IPS-15b (cell line): ENCODE measurements around the gene DGKZ.

ENCODE experiments used
- H3K27me3 ChIP-seq: one replicate; pipeline ENCODE4 v1.6.1; 2013; ENCODE audit warnings: low read length; ENCODE audit not compliant: control insufficient read depth, insufficient read depth
- H3K36me3 ChIP-seq: one replicate; pipeline ENCODE4 v1.6.1; 2013; ENCODE audit warnings: low read length; ENCODE audit not compliant: control insufficient read depth, insufficient read depth
- H3K4me1 ChIP-seq: one replicate; pipeline ENCODE4 v1.6.1; 2013; ENCODE audit warnings: mild to moderate bottlenecking, low read length; ENCODE audit not compliant: control insufficient read depth, insufficient read depth
- H3K4me3 ChIP-seq: one replicate; pipeline ENCODE4 v1.5.1; 2013; ENCODE audit warnings: low read depth, low read length
- H3K9ac ChIP-seq: one replicate; pipeline ENCODE4 v1.6.1; 2013; ENCODE audit warnings: low read depth, mild to moderate bottlenecking, low read length
- H3K9me3 ChIP-seq: one replicate; pipeline ENCODE4 v1.6.1; 2013; ENCODE audit warnings: mild to moderate bottlenecking, low read length; ENCODE audit not compliant: control insufficient read depth, insufficient read depth

DGKZ gene

DNA sequence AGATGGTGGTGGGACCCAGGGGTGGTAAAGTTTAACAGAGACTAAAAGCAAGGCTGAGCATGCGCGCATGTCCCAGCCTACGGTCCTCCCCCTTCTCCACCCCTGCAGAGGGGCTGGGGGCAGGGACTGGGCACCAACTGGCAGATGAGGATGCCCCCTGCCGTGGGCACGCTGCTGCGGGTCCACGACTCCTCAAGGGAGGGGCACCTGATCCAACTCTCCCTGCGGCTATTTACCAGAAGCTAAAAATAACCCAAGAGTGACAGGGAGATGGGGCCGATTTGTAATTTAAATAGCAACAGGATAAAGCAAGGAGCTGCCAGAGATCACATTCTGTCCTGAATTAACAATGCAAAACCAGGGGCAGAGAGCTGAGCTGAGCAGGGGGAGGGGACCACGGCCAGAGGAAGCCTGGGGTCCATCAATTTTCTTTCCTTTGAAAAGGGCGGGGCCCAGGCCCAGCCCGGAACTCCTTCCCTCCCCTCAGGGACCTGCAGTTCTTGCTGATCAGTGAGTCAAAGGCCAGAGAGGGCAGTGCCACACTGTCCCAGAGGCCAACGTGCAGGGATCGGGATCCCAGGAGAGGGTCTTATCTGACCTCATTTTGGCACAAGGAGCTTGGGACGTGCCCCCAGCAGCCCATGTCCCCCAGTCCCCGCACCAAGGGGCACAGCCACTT is 8.1 kb upstream of the DGKZ start:
- Histone ChIP-seq H3K4me3 (peak overlapping the region; percentile 23), H3K4me1 (peaks cover 52% of the 10 kb centered on the region)

GRCh38 chr11:46339816-46340215 is 7.4 kb upstream of the DGKZ start:
- Histone ChIP-seq H3K4me1 (peaks cover 54% of the 10 kb centered on the region), H3K4me3 (no peak overlapping the region), H3K9me3 (no peaks in the 10 kb centered on the region), H3K9ac (peak overlapping the region; percentile 3), H3K27me3 (no peaks in the 10 kb centered on the region), H3K36me3 (no peaks in the 10 kb centered on the region)

More for the DNA sequence above, 8.1 kb upstream of the DGKZ start:
- Histone ChIP-seq H3K27me3 (peaks cover 5% of the 10 kb centered on the region), H3K36me3 (peaks cover 3% of the 10 kb centered on the region), H3K9me3 (no peaks in the 10 kb centered on the region), H3K9ac (peak overlapping the region; percentile 8)

DNA sequence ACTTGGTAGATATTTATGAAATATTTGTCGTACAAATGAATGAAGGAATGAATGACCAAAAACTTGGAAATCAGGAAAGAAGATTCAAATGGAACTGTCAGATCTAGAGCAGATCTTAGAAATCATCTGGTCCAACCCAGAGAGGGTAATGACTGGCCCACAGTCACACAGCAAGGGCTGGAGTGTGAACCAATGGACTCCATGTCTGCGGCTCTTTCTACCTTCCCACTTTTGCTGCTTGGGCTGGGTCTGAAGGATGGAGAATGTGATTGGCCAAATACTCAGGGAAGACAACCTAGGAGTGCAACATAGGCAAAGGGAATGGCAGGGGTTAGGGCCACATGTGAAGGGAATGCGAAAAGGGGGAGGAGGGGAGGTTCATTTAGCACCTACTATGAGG is 5.8 kb upstream of the DGKZ start:
- H3K27me3 ChIP-seq, result peaks cover 4% of the 10 kb centered on the region
- peaks cover 52% of the 10 kb centered on the region for H3K4me1 ChIP-seq
- H3K9ac ChIP-seq, result peak overlapping the region; percentile 5
- H3K4me3 ChIP-seq, result no peak overlapping the region
- no peaks in the 10 kb centered on the region for H3K9me3 ChIP-seq
- no peaks in the 10 kb centered on the region for H3K36me3 ChIP-seq

GRCh38 chr11:46342239-46342638 is 5.0 kb upstream of the DGKZ start:
- Histone ChIP-seq H3K9me3 (no peaks in the 10 kb centered on the region), H3K36me3 (no peaks in the 10 kb centered on the region), H3K9ac (no peak overlapping the region), H3K4me3 (no peak overlapping the region), H3K4me1 (peaks cover 52% of the 10 kb centered on the region), H3K27me3 (peaks cover 8% of the 10 kb centered on the region)

- H3K27me3 ChIP-seq, result peaks cover 8% of the 10 kb centered on the region
- H3K4me3 ChIP-seq, result no peak overlapping the region
- no peaks in the 10 kb centered on the region for H3K36me3 ChIP-seq
- no peak overlapping the region for H3K9ac ChIP-seq
- H3K9me3 ChIP-seq, result no peaks in the 10 kb centered on the region
- peaks cover 43% of the 10 kb centered on the region for H3K4me1 ChIP-seq
These were observed 3.7 kb upstream of the DGKZ start for GRCh38 chr11:46343520-46343919.

DNA sequence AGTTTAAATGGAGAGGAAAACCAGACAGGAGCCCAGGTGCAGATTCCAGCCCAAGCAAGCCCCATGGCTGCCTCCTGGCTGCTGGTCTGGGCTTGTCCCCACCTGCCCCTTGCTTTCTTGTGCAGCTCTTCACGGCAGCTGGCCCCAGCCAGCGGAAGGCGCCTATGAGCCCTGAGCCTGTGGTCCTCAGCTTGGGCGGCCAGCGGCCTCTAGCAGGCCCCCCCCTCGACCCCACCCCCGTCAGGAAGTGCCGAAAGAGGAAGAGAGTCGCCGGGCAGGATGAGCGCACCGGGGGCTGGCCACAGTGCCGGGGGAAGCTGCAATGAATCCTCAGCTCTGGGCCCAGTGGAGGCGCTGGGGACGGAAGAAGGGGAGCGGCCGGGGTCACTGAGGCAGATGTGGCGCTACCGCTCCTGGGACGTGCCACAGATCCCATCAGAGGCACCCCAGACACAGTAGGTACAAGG is 2.1 kb upstream of the DGKZ start:
- Histone ChIP-seq H3K4me3 (peak overlapping the region; percentile 3), H3K9ac (peak overlapping the region; percentile 38), H3K36me3 (no peaks in the 10 kb centered on the region), H3K4me1 (peaks cover 40% of the 10 kb centered on the region), H3K9me3 (no peaks in the 10 kb centered on the region), H3K27me3 (peaks cover 8% of the 10 kb centered on the region)

DNA sequence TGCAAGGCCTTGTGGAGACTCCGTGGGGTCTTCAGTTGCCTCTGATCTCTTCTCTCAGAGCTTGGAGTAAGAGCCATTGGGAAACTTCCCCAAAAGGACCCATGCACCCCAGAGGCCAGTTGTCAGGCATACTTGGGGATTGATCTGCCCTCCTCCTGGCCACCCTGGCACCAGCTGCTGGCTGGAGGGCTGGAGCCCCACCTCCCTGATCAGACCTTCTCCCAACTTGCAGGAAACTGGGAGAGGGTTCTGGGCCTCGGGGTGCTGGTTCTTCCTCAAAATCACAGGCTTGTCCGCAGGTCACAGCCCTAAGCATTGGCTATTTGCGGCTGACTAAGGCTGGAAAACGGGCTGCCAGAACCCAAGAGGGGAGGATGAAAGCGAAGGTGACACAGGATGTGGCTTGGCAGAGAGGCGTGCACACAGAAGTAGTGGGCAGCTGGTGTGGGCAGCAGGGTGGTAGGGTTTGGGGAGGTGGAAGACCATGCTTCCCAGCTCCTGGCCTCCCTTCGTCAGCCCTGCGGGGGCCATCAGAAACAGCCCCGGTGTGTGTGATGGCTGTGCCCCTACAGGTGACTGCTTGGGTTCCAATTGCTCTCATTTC is 1.3 kb upstream of the DGKZ start:
- peaks cover 8% of the 10 kb centered on the region for H3K27me3 ChIP-seq
- no peak overlapping the region for H3K9ac ChIP-seq
- H3K4me1 ChIP-seq, result peaks cover 36% of the 10 kb centered on the region
- no peaks in the 10 kb centered on the region for H3K36me3 ChIP-seq
- H3K4me3 ChIP-seq, result no peak overlapping the region
- no peaks in the 10 kb centered on the region for H3K9me3 ChIP-seq

DNA sequence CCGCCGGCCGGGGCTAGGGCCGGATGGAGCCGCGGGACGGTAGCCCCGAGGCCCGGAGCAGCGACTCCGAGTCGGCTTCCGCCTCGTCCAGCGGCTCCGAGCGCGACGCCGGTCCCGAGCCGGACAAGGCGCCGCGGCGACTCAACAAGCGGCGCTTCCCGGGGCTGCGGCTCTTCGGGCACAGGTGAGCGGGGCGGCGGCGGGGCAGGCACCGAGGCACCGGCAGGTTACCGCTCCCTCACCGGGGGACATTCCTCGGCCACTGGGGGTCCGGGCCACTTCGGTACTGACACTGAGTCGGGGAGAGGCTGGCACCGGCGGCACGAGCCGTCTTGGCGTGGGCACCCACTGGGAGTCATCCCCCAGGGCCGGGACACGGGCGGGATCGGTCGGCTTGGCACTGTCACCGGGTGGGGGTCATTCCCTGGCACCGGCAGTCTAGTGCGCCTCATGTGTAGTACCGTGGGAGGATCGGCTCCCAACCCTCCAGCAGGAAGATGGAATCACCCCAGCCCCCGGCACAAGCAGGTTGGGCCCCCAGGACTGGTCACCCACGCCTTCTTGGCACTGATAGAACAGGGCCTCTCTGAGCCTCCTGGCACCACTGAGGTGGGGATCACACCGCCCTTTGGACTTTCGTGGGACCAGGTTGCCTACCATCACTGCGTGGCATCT is 511 bp downstream of the DGKZ start:
- Histone ChIP-seq H3K4me3 (peak overlapping the region; percentile 86), H3K36me3 (peaks cover 4% of the 10 kb centered on the region), H3K4me1 (peaks cover 34% of the 10 kb centered on the region), H3K9ac (peak overlapping the region; percentile 70), H3K27me3 (peaks cover 8% of the 10 kb centered on the region), H3K9me3 (no peaks in the 10 kb centered on the region)

DNA sequence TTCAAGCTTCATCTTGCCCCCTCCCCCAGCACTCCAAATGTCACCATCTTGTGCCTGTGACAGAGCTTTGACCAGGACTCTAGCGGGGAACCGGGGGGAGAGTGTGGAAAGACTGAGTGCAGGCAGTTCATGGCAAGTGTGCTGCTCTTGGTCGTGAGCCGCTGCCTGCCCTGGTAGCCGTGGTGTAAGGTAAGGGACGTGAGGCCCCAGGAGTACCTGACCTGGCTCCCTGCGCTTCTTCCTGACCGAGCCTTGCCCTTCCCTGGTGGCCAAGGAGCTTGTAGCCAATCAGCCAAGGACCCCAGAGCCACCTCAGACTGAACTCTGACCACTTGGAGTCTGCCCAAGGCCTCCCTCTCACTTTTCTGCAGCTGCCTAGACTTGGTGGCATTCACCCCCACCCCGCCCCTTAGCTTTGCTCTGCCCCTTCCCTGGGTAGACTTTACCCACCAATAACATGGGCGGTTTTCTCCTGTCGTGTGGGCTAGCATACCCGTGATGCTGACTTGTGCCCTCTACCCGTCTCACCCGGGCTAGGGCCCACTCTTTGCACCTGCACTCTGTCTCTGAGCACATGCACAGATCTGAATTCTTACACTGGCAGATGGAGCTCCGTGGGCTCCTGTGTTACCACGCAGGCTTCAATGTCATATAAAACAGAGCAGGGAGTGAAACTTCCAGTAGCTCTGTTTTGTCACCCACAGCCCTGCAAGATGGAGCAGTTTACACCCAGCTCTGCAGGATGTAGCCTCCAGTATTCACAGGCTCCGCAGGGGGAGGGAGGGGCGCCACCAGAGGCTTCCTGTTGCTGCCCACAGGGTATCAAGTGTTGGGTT is 1.5 kb downstream of the DGKZ start:
- Histone ChIP-seq H3K36me3 (peaks cover 6% of the 10 kb centered on the region), H3K9me3 (no peaks in the 10 kb centered on the region), H3K9ac (no peak overlapping the region), H3K4me3 (peak overlapping the region; percentile 86), H3K4me1 (peaks cover 28% of the 10 kb centered on the region), H3K27me3 (peaks cover 8% of the 10 kb centered on the region)

- Histone ChIP-seq H3K9ac (no peak overlapping the region), H3K27me3 (peaks cover 8% of the 10 kb centered on the region), H3K36me3 (peaks cover 8% of the 10 kb centered on the region), H3K9me3 (no peaks in the 10 kb centered on the region), H3K4me1 (peaks cover 25% of the 10 kb centered on the region), H3K4me3 (no peak overlapping the region)
These were observed 3.4 kb downstream of the DGKZ start for GRCh38 chr11:46350695-46351094.

GRCh38 chr11:46351148-46351547 is 3.9 kb downstream of the DGKZ start:
- Histone ChIP-seq H3K9me3 (no peaks in the 10 kb centered on the region), H3K4me1 (peaks cover 25% of the 10 kb centered on the region), H3K9ac (peak overlapping the region; percentile 5), H3K36me3 (peaks cover 8% of the 10 kb centered on the region), H3K27me3 (peaks cover 7% of the 10 kb centered on the region), H3K4me3 (no peak overlapping the region)
